Measurements from ENCODE around the gene ZNF155. TPM values are rescaled to one million over a fixed set of nuclear protein-coding genes. Genes with fewer than 3 reads are reported as not detected.

Gene ZNF155
- total and polyA plus RNA-seq, 10 of the 15 experiments (the other 5 are each of a cell fraction or from before 2014, with no cell fraction given): 2.4 to 12.2 (median 5.6) TPM

- H3K79me2 ChIP-seq (ENCODE audit: control insufficient read depth, insufficient read depth, low read length): no peaks in the 10 kb centered on the region
- peaks cover 29% of the 10 kb centered on the region for H3K9me3 ChIP-seq (replicated peaks; ENCODE audit: control insufficient read depth, insufficient read depth, low read length)
- H3K27ac ChIP-seq (ENCODE audit: control insufficient read depth, insufficient read depth): no peak overlapping the region
- H3K27me3 ChIP-seq (replicated peaks in 1 of 2; ENCODE audit: control insufficient read depth in 2 of 2, insufficient read depth in 2 of 2, low read length in 1 of 2): no peaks in the 10 kb centered on the region
- H3K9ac ChIP-seq (ENCODE audit: control insufficient read depth, insufficient read depth, low read length): no peak overlapping the region
- no peak overlapping the region for H3K4me3 ChIP-seq
- H3K4me1 ChIP-seq (ENCODE audit: control insufficient read depth, insufficient read depth, low read length): no peaks in the 10 kb centered on the region
- intact Hi-C loops (cut with micrococcal nuclease; ENCODE audit: unreplicated experiment) (no loop called here), in situ Hi-C loops (cut with MboI) (no loop called here)
- BruUV-seq (replicated peaks): no TSS peak
- CTCF ChIA-PET: no interaction called here
- no peak overlapping the region for H2AFZ ChIP-seq (ENCODE audit: control insufficient read depth, low read depth, low read length)
- no peak for TF ChIP-seq ETV6 (conservative IDR thresholded peaks at IDR 0.05 in 1 of 2, IDR thresholded peaks at IDR 0.05 in 1 of 2; ENCODE audit: borderline replicate concordance in 1 of 2, low read depth in 1 of 2)
- TF ChIP-seq ATF7 (IDR thresholded peaks at IDR 0.05; ENCODE audit: low read depth): no peak
- no peak for TF ChIP-seq USF2 (IDR thresholded peaks at IDR 0.05; ENCODE audit: borderline replicate concordance, low read depth, low read length)
- no peak for TF ChIP-seq NFYB (IDR thresholded peaks at IDR 0.05; ENCODE audit: insufficient read depth, low read depth, low read length)
- TF ChIP-seq NKRF (conservative IDR thresholded peaks at IDR 0.05): no peak
- TF ChIP-seq ZNF687 (IDR thresholded peaks at IDR 0.05): no peak
- TF ChIP-seq BRCA1 (IDR thresholded peaks at IDR 0.05; ENCODE audit: low read depth, low read length): no peak
- TF ChIP-seq LARP7 (IDR thresholded peaks at IDR 0.05): no peak
- no peak for TF ChIP-seq RCOR1 (conservative IDR thresholded peaks at IDR 0.05; ENCODE audit: low read depth, low read length)
- no peak for TF ChIP-seq NR2F1 (conservative IDR thresholded peaks at IDR 0.05)
- H4K20me1 ChIP-seq (ENCODE audit: control insufficient read depth, insufficient read depth): no peaks in the 10 kb centered on the region
- DNase-seq (ENCODE audit: low read depth, low spot score) (no peak), FAIRE-seq (no peak), ATAC-seq (no peak)
- SMC1A ChIA-PET (ENCODE audit: uncharacterized antibody, unreplicated experiment): no interaction called here
- POLR2A ChIA-PET: no interaction called here
- no peak overlapping the region for H3K4me2 ChIP-seq (ENCODE audit: control insufficient read depth, insufficient read depth)
- H3K36me3 ChIP-seq (ENCODE audit: control insufficient read depth in 2 of 2, insufficient read depth in 2 of 2, low read length in 1 of 2): 0 out of 4 replicates have a peak, but pooled peaks cover 0 to 2% of the 10 kb centered on the region in 2 experiments
- RAD21 ChIA-PET (ENCODE audit: unreplicated experiment): no interaction called here
- 63% methylated on average over 3 of the region's 3 CpGs for WGBS (ENCODE audit: insufficient coverage, insufficient replicate concordance, low lambda C conversion rate, missing lambda C conversion rate)
Observed at GRCh38 chr19:43966079-43966694, 17.8 kb upstream of the ZNF155 start.
